Panc1 (cell line): ENCODE data around the gene FAM228B.

Experiments used
- CTCF ChIP-seq: fragments of 450-650 bp; IDR thresholded peaks from 2 replicates; pipeline ENCODE4 v1.5.1; 2017; ENCODE audit warnings: mild to moderate bottlenecking
- REST ChIP-seq, 2 experiments: IDR thresholded peaks; 2 replicates each; pipeline ENCODE4 v1.6.1; 2011 to 2012; ENCODE audit warnings: low read depth in 2 of 2, control low read depth in 1 of 2, low read length in 1 of 2, mild to moderate bottlenecking in 1 of 2, moderate library complexity in 1 of 2; ENCODE audit not compliant: insufficient read depth in 1 of 2

- TF ChIP-seq REST (IDR thresholded peaks at IDR 0.05; ENCODE audit: insufficient read depth in 1 of 2, low read depth in 2 of 2, low read length in 1 of 2) = no peak
- no peak for TF ChIP-seq CTCF
Observed at GRCh38 chr2:24077879-24078278, 45.4 kb upstream of the FAM228B start.
